Endometrial microvascular endothelial cells (primary cell): ENCODE results near the gene ZSWIM9. TPM values are rescaled to one million over a fixed set of nuclear protein-coding genes. Genes with fewer than 3 reads are reported as not detected.

ENCODE experiments used
- total RNA-seq: library from RNA; depleted of rRNA; stranded (reverse); fragments of >200 nt; gene quantifications from one replicate; pipeline ENCODE4 v1.2.3, GENCODE V29; 2015; ENCODE audit errors: inconsistent ontology term

ZSWIM9 gene
- total RNA-seq, 1 donor from 2014 or later: 3.6 TPM

Other genes with a start within 250 kb of the ZSWIM9 start
- gene BSPH1, start 178.5 kb upstream of the ZSWIM9 start, total RNA-seq: not detected
- gene ELSPBP1, start 176.0 kb upstream of the ZSWIM9 start, total RNA-seq: not detected
- not detected for gene CABP5, start 126.6 kb upstream of the ZSWIM9 start, total RNA-seq
- 17.3 TPM for gene PLA2G4C, start 59.9 kb upstream of the ZSWIM9 start, total RNA-seq
- 46.6 TPM for gene LIG1, start 336 bp upstream of the ZSWIM9 start, total RNA-seq
- gene CARD8, start 85.2 kb downstream of the ZSWIM9 start, total RNA-seq: 36.9 TPM
- 0.28 TPM for gene ZNF114, start 99.4 kb downstream of the ZSWIM9 start, total RNA-seq
- 90.4 TPM for gene EMP3, start 154.9 kb downstream of the ZSWIM9 start, total RNA-seq
- gene TMEM143, start 193.3 kb downstream of the ZSWIM9 start, total RNA-seq: 8.9 TPM
- gene SYNGR4, start 193.7 kb downstream of the ZSWIM9 start, total RNA-seq: not detected
- 151 TPM for gene KDELR1, start 220.9 kb downstream of the ZSWIM9 start, total RNA-seq
- 0.28 TPM for gene GRIN2D, start 223.0 kb downstream of the ZSWIM9 start, total RNA-seq